Measurements from ENCODE around the gene MCHR2.

Gene MCHR2

DNA sequence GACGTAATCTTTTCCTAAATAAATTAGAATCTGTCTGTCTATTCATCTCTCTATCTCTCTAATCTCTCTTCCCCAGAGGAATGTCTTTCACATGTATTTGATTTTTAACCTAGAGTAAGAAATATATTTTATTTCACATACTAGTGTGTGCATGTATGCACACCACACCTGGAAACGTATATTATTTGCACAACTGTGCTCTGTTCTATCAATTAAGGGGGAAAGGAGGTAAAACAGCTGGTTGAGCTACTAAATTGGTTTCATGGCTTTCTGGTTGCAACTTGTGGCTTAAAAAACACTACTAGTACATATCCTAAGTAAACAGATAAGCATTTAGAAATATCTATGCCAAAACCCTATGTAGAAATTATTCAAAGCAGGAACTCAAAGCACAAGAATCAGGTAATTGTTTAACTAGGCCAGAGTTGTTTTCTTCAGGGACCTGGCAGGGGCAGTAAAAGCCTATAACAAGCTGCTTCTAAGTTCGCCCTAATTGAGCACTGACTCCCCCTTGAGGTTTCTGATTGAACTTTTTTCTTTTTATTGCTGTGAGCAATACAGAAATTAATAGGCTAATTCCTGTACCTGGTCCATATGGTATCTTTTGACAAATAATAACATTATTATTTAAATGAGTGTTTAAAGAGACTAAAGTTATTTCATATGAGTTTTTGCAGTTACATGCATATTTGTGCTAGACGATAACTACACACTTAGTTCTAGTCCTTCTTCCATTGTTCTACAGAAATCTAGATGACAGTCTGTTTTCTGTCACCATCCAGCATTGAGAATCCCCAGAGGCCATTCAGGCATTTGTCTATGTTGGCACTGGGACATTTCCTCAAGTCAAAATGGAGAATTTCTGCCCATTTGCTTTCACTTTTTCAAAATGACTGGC is 88.6 kb downstream of the MCHR2 start:
- DNase-seq (ENCODE audit: low spot score): peak; percentile 74

DNA sequence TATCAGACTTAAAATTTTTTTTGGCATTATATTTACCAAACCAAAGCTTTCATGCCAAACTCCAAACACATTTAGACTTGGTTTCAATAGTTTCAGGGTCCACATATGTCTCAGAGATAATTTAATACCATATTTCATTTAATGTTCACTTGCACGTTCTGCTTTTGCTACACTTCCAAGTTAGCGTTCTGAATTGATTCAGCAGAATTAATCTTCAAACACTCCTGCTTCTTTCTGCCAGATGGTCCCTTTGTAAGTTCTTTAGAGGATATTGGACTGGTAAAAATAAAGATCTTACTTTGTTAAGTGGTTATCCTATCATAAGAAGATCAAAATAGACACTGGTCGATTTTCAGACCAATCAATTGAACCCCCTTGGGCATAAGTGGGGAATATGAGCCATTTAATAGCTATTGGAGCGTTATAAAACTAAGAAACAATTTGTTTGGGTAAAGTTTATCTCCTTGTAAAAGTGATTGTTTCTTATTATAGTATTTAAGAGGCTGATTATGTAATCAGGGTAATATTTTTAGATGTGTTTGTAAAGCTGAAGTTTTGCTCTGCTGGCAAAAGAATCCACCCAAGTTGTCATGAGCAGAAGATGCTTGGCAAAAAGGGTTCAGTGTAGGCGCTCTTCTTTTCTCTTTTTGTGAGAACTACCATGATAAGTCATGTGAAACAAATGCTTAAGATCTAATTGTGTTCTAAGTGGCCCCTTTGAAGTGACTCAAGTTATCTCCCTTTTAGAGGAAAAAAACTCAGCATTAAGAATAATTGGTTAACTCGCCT is 92.2 kb downstream of the MCHR2 start:
- no peak for DNase-seq (ENCODE audit: low spot score)

DNA sequence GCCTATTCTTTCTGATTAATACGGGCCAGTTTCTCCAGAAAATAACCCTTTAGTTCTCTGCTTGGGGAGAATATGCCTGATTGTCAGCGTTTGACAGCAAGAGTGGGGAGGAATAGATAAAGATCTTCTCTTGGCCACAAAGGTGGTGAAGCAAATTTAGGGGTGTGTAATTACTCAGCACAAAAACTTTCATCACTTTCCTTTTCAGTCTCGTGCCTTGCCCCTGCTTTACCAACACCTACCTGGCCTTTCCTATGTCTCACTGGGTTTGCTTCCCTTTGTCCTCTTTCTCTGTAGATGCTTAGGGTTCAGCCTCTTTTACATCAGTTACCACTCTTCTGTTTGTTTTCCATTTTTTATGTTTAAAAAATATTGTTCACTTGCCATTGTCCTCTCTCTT is 99.2 kb downstream of the MCHR2 start:
- no peak for DNase-seq (ENCODE audit: low spot score)

DNA sequence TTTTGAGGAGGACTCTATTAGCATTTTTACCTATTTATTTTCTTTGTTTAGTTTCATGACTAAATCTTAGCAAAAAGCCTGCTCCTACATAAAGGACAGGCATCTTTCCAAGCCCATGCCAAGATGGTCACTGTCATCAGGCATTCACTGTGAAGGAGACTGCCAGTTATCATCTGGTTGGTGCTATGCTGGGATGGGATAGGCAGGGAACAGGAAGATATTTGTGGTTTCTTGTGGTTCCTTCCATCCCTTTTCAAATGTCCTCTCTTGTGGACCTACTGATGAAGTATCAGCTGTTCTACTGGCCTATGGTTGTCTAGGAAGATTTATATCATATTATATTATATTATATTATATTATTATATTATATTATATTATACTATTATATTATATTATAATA is 107.0 kb downstream of the MCHR2 start:
- no peak for DNase-seq (ENCODE audit: low spot score)

DNA sequence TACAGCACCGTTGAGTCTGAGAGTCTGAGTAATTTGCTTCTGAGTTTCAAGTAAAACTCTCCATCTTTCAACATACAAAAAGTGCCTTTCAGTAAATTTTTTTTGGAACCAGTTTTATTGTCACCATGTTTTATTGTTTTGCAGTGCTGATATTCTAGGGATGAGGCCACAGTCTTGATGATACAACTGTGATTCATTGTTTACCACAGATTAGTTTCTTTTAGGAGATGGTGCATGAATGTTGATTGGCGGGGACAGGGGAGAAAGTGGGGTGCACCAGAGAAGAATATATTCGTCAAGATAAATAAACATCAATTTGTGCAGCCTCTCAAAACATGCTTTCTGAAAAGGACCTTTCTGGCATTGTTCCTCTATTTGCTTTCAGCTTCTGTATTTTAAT is 109.0 kb downstream of the MCHR2 start:
- no peak for DNase-seq (ENCODE audit: low spot score)

DNA sequence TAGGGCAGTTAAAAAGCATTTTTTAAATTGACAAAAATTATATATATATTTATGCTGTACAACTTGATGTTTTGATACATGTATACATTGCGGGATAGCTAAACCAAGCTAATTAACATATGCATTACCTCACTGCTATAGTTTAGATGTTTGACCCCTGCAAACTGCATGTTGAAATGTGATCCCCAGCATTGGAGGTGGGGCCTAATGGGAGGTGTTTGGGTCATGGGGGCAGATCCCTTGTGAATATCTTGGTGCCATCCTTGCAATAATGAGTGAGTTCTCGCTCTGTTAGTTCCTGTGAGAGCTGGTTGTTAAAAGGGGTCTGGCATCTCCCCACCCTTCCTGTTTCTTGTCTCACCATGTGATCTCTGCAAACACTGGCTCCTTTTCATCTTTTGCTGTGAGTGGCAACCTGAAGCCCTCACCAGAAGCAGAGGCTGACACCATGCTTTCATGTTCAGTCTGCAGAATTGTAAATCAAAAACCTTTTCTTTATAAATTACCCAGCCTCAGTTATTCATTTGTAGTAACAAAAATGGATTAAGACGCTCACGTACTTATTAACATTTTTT is 111.8 kb downstream of the MCHR2 start:
- no peak for DNase-seq (ENCODE audit: low spot score)

DNA sequence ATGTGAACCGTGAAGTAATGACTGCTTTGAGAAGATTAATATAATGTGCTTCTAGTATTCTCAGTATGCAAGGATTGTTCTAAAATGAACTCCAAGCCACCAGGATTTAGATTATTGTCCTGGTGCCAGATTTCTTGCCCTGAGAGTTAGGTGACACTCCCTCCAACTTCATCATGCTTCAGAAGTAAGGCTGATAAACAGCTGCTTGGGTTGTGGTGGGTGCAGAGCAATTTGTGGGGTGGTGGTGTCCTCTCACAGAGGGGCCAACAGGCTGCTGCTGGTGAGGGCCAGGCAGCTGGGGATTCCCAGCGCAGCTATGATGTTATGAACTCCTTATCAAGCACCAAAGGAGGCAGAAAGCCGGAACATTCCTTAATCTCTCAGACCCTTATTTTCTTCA is 114.6 kb downstream of the MCHR2 start:
- DNase-seq (ENCODE audit: low spot score): no peak

DNA sequence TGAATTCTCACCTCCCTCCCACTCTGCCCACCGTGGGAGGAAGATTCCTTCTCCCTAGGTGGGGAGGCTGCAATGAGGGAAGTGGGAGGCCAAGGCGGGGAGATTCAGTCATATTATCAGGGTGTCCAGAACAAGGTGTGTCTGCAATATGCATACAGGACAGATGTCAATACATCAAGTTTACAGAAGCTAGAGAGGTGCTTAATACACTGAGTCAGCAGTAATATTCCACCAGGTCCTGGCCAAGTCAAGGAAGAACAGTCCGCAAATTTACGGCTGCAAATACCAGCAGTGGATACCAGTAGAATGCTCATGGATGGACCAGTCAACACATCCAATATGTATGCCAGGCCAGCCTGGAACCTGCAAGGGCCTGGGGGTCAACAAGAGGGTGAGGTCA is 119.0 kb downstream of the MCHR2 start:
- no peak for DNase-seq (ENCODE audit: low spot score)

DNA sequence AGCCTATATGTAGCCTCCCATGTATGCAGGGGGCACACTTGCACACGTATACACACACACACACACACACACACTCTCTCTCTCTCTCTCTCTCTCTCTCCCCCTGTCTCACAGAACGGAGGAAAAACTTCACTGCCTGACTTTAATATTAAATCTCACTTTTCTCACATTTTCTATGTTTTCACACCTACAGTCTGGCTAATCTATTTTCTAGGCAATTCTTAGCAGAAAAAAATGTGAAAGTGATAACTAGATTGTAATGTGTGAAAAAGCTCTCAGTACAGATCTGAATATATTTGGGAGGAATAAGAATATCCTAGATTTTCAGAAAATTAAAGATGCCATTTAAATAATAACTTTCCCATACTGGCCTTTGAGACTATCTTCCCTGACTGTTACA is 120.9 kb downstream of the MCHR2 start:
- no peak for DNase-seq (ENCODE audit: low spot score)

DNA sequence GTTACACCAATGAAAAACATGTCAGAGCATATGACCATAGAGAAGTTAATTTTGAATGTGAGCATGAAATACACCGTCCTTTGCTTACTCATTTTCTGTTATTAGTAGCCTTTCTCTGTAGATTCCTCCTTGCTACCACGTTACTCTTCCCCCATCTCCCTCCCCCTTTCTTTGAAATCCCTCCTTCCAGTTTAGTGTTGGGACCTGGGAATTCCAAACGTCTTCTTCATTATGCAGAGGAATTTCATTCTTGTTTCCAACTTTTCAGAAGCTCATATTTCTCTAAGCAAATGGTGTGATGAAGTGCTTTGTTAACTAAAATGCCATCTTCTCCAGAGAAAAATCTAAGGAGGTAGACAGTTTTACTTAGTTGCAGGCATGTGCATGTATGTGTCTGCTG is 122.4 kb downstream of the MCHR2 start:
- DNase-seq (ENCODE audit: low spot score): peak; percentile 27

Measured in GM03348 (cell line).